HepG2 (cell line): Measurements from ENCODE around the gene MYH16. TPM values are rescaled to one million over a fixed set of nuclear protein-coding genes. Genes with fewer than 3 reads are reported as not detected.

Experiments used
- CBX2 ChIP-seq, 2 experiments: fragments of 200-600 bp in 1 of 2; sonication (generic); formaldehyde crosslinking in 1 of 2; IDR thresholded peaks; 2 replicates each; pipeline versions ENCODE4 v1.7.0 to v1.8.1; 2018 to 2022; ENCODE audit warnings: low read depth in 2 of 2, low read length in 1 of 2, mild to moderate bottlenecking in 1 of 2, missing genetic modification reagents in 1 of 2
- ELF3 ChIP-seq: IDR thresholded peaks from 2 replicates; pipeline ENCODE4 v1.6.1; 2016; ENCODE audit warnings: missing genetic modification reagents, missing compliant biosample characterization
- ETV5 ChIP-seq: IDR thresholded peaks from 2 replicates; pipeline ENCODE4 v1.6.1; 2018; ENCODE audit warnings: missing biosample characterization, missing genetic modification reagents, inconsistent platforms, borderline replicate concordance
- FLYWCH1 ChIP-seq: sonication (generic); formaldehyde crosslinking; IDR thresholded peaks from 2 replicates; pipeline ENCODE4 v1.8.1; 2023; ENCODE audit warnings: mild to moderate bottlenecking, missing genetic modification reagents
- FOXM1 ChIP-seq: sonication (generic); formaldehyde crosslinking; IDR thresholded peaks from 2 replicates; pipeline ENCODE4 v1.5.0; 2020; ENCODE audit warnings: missing genetic modification reagents
- HIVEP1 ChIP-seq: sonication (generic); formaldehyde crosslinking; IDR thresholded peaks from 2 replicates; pipeline ENCODE4 v1.4.0; 2020; ENCODE audit warnings: mild to moderate bottlenecking, missing genetic modification reagents
- HNF4A ChIP-seq: sonication (generic); formaldehyde crosslinking; IDR thresholded peaks from 2 replicates; pipeline ENCODE4 v1.4.0; 2020; ENCODE audit warnings: missing genetic modification reagents
- ISL2 ChIP-seq: sonication (generic); formaldehyde crosslinking; IDR thresholded peaks from 2 replicates; pipeline ENCODE4 v1.5.0; 2020; ENCODE audit warnings: missing genetic modification reagents
- KMT2B ChIP-seq: IDR thresholded peaks from 2 replicates; pipeline ENCODE4 v1.6.1; 2016; ENCODE audit warnings: missing genetic modification reagents, missing compliant biosample characterization
- NCOA1 ChIP-seq: sonication (generic); formaldehyde crosslinking; IDR thresholded peaks from 2 replicates; pipeline ENCODE4 v1.9.0; 2021; ENCODE audit warnings: missing genetic modification reagents
- NFIC ChIP-seq: IDR thresholded peaks from 2 replicates; pipeline ENCODE4 v1.6.1; 2012; ENCODE audit warnings: mild to moderate bottlenecking, low read length, inconsistent platforms
- PITX1 ChIP-seq: sonication (generic); formaldehyde crosslinking; IDR thresholded peaks from 2 replicates; pipeline ENCODE4 v1.5.1; 2020; ENCODE audit warnings: mild to moderate bottlenecking, missing genetic modification reagents
- SAFB2 ChIP-seq: sonication (generic); formaldehyde crosslinking; IDR thresholded peaks from 2 replicates; pipeline ENCODE4 v1.5.1; 2020; ENCODE audit warnings: missing genetic modification reagents, low read depth, mild to moderate bottlenecking, borderline replicate concordance
- SNAI1 ChIP-seq: sonication (generic); formaldehyde crosslinking; IDR thresholded peaks from 2 replicates; pipeline ENCODE4 v1.5.0; 2020; ENCODE audit warnings: mild to moderate bottlenecking, missing genetic modification reagents, borderline replicate concordance
- SP1 ChIP-seq, 2 experiments: fragments of 450-650 bp in 1 of 2; sonication (generic) in 1 of 2; formaldehyde crosslinking in 1 of 2; IDR thresholded peaks; 2 replicates each; pipeline versions ENCODE4 v1.4.0 to v1.6.1; 2016 to 2020; ENCODE audit warnings: missing genetic modification reagents in 1 of 2
- TFDP1 ChIP-seq: IDR thresholded peaks from 2 replicates; pipeline ENCODE4 v1.6.1; 2016; ENCODE audit warnings: missing compliant biosample characterization, missing genetic modification reagents, borderline replicate concordance
- XBP1 ChIP-seq: sonication (generic); formaldehyde crosslinking; IDR thresholded peaks from 2 replicates; pipeline ENCODE4 v1.5.0; 2020; ENCODE audit warnings: missing genetic modification reagents
- ZFP41 ChIP-seq: sonication (generic); formaldehyde crosslinking; IDR thresholded peaks from 2 replicates; pipeline ENCODE4 v1.4.0; 2020; ENCODE audit warnings: mild to moderate bottlenecking, missing genetic modification reagents, borderline replicate concordance
- ZNF10 ChIP-seq: sonication (generic); formaldehyde crosslinking; IDR thresholded peaks from 2 replicates; pipeline ENCODE4 v1.4.0; 2020; ENCODE audit warnings: mild to moderate bottlenecking, low read depth, missing genetic modification reagents, borderline replicate concordance
- ZNF232 ChIP-seq: sonication (generic); formaldehyde crosslinking; IDR thresholded peaks from 2 replicates; pipeline ENCODE4 v1.4.0; 2020; ENCODE audit warnings: missing genetic modification reagents, borderline replicate concordance
- ZNF335 ChIP-seq: sonication (generic); formaldehyde crosslinking; IDR thresholded peaks from 2 replicates; pipeline ENCODE4 v1.4.0; 2020; ENCODE audit warnings: missing genetic modification reagents
- ZNF546 ChIP-seq: sonication (generic); formaldehyde crosslinking; conservative IDR thresholded peaks from 2 replicates; pipeline ENCODE4 v1.8.1; 2023; ENCODE audit warnings: mild to moderate bottlenecking, missing genetic modification reagents
- ZNF75D ChIP-seq: sonication (generic); formaldehyde crosslinking; IDR thresholded peaks from 2 replicates; pipeline ENCODE4 v1.8.1; 2023; ENCODE audit warnings: missing genetic modification reagents, mild to moderate bottlenecking, borderline replicate concordance
- ZNF891 ChIP-seq: sonication (generic); formaldehyde crosslinking; IDR thresholded peaks from 2 replicates; pipeline ENCODE4 v1.5.0; 2020; ENCODE audit warnings: mild to moderate bottlenecking, missing genetic modification reagents
- polyA plus RNA-seq, 8 experiments: library from polyadenylated mRNA; depleted of rRNA in 3 of 8; stranded (reverse) in 7 of 8; unstranded in 1 of 8; fragments of >200 nt; fragmentation: Illumina TruSeq in 4 of 8; extraction: Trizol in 4 of 8; gene quantifications; 2 replicates each; pipeline versions ENCODE4 v1.2.1 to v1.2.3, GENCODE V29; 2011 to 2016; ENCODE audit warnings: low read depth in 4 of 8, missing spikeins in 1 of 8, mixed read lengths in 1 of 8; ENCODE audit not compliant: insufficient read depth in 1 of 8
- total RNA-seq, 5 experiments: library from RNA; depleted of rRNA; stranded (reverse); fragments of >200 nt; fragmentation: Illumina TruSeq; extraction: Trizol; gene quantifications; 2 replicates each; pipeline ENCODE4 v1.2.3, GENCODE V29; 2016; ENCODE audit warnings: low read depth in 1 of 5
- TF ChIP-seq, protein P1 (sequence below): sonication (generic); formaldehyde crosslinking; IDR thresholded peaks from 2 replicates; pipeline ENCODE4 v1.4.0; 2020; ENCODE audit warnings: mild to moderate bottlenecking, missing genetic modification reagents

The MYH16 gene
- total and polyA plus RNA-seq, 2 of the 13 experiments (the other 11 are each of a cell fraction or from before 2014, with no cell fraction given), result 0.05 to 0.15 TPM

GRCh38 chr7:99325592-99326407 is 53.2 kb downstream of the MYH16 start, which contains the start of gene ARPC1A (continued):
- TF ChIP-seq ISL2 (peak; percentile 65; the same call in 1 of the 2 replicates), ZNF75D (CRISPR knock-in tag) (0 out of 2 replicates have a peak, but pooled peaks have one; percentile 21), FLYWCH1 (no peak), HNF4A (CRISPR knock-in tag) (peak; percentile 65), SP1 (IDR thresholded peaks at IDR 0.05) (no peak), SP1 (CRISPR knock-in tag; IDR thresholded peaks at IDR 0.05) (peak; percentile 39; the same call in 1 of the 2 replicates), NFIC (no peak), ZNF891 (CRISPR knock-in tag) (peak; percentile 89), NCOA1 (no peak), FOXM1 (CRISPR knock-in tag) (no peak), CBX2 (IDR thresholded peaks at IDR 0.05; ENCODE audit: low read depth, low read length) (no peak), CBX2 (CRISPR knock-in tag; IDR thresholded peaks at IDR 0.05; ENCODE audit: low read depth) (no peak), ZNF335 (CRISPR knock-in tag) (peak; percentile 86), ZNF232 (CRISPR knock-in tag) (peak; percentile 82; the same call in 1 of the 2 replicates), XBP1 (CRISPR knock-in tag) (no peak), PITX1 (CRISPR knock-in tag) (peak; percentile 40; the same call in 1 of the 2 replicates), ELF3 (peak; percentile 67; the same call in 1 of the 2 replicates), ZNF546 (CRISPR knock-in tag) (no peak), SAFB2 (peak; percentile 70), ZFP41 (CRISPR knock-in tag) (peak; percentile 83; the same call in 1 of the 2 replicates), TFDP1 (peak; percentile 86; the same call in 1 of the 2 replicates), KMT2B (CRISPR knock-in tag) (peak; percentile 96), ETV5 (CRISPR knock-in tag) (peak; percentile 68; the same call in 1 of the 2 replicates), SNAI1 (CRISPR knock-in tag) (0 out of 2 replicates have a peak, but pooled peaks have one; percentile 30), ZNF10 (CRISPR knock-in tag) (no peak), HIVEP1 (peak; percentile 76; the same call in 1 of the 2 replicates)
- TF ChIP-seq, protein P1, sequence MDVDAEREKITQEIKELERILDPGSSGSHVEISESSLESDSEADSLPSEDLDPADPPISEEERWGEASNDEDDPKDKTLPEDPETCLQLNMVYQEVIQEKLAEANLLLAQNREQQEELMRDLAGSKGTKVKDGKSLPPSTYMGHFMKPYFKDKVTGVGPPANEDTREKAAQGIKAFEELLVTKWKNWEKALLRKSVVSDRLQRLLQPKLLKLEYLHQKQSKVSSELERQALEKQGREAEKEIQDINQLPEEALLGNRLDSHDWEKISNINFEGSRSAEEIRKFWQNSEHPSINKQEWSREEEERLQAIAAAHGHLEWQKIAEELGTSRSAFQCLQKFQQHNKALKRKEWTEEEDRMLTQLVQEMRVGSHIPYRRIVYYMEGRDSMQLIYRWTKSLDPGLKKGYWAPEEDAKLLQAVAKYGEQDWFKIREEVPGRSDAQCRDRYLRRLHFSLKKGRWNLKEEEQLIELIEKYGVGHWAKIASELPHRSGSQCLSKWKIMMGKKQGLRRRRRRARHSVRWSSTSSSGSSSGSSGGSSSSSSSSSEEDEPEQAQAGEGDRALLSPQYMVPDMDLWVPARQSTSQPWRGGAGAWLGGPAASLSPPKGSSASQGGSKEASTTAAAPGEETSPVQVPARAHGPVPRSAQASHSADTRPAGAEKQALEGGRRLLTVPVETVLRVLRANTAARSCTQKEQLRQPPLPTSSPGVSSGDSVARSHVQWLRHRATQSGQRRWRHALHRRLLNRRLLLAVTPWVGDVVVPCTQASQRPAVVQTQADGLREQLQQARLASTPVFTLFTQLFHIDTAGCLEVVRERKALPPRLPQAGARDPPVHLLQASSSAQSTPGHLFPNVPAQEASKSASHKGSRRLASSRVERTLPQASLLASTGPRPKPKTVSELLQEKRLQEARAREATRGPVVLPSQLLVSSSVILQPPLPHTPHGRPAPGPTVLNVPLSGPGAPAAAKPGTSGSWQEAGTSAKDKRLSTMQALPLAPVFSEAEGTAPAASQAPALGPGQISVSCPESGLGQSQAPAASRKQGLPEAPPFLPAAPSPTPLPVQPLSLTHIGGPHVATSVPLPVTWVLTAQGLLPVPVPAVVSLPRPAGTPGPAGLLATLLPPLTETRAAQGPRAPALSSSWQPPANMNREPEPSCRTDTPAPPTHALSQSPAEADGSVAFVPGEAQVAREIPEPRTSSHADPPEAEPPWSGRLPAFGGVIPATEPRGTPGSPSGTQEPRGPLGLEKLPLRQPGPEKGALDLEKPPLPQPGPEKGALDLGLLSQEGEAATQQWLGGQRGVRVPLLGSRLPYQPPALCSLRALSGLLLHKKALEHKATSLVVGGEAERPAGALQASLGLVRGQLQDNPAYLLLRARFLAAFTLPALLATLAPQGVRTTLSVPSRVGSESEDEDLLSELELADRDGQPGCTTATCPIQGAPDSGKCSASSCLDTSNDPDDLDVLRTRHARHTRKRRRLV (CRISPR knock-in tag), result no peak
